Kasumi-1 (cell line): ENCODE results near the gene ABI3BP.

ENCODE experiments used
- DNase-seq, 2 experiments: peaks; one replicate each; lab custom pipeline; 2025; lab: John Stamatoyannopoulos, UW

ABI3BP gene

DNA sequence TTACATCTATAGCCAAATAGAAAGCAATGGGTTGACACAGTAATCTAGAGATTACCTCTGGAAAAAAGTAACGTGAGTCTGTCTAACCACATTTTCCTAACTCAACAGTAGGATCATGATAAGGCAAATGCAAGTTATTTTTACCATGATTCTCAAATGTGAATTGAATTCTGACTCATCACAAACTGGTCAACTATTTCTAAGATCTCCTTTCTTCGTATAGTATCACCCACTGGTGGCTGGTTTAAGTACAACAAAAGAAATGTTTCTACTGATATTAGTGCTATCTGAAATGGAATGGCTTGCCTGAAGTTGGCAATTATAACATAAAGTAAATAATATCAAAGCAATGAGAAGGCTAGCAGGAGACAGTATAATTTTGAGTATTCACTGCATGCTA lies 102.2 kb downstream of the ABI3BP start:
- peak in 1 of 2 experiments; percentile 4 for DNase-seq

DNA sequence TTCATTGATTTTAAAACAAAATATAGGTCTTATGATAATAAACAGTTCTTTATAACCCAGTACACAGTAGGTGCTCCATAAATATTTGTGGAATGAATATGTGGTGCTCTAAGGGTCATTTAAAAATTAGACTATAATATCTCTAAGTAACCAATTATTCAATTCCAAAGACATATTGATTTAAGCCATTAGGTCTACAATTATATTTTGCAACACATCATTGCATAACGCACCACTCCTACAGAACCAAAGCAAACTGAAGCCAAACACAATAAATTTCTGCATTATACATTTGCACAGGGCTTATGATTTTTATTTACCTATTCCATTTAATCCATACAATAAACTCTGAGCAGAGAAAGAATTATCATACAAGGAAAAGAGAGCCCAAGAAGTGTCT lies 104.3 kb downstream of the ABI3BP start:
- DNase-seq = no peak

- no peak for DNase-seq
These were observed 110.6 kb downstream of the ABI3BP start for GRCh38 chr3:100882571-100882984.

DNA sequence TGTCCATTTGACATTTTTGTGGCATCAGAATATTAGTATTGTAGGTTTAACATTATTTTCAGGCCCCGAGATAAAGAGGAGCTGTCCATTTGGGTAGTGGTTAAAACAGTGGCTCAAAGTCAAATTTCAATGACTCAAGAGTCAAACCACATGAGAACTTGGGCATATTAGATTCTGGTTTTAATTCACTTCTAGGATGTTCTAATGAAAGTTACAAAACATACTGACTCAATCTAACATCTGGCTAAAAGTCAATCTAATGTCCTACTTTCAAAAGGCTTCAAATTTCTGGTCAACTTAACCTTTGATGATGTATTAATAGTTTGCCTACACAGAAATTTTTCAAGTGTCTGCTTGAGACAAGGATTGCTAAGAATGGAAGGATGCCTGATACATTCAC lies 112.4 kb downstream of the ABI3BP start:
- no peak for DNase-seq

DNA sequence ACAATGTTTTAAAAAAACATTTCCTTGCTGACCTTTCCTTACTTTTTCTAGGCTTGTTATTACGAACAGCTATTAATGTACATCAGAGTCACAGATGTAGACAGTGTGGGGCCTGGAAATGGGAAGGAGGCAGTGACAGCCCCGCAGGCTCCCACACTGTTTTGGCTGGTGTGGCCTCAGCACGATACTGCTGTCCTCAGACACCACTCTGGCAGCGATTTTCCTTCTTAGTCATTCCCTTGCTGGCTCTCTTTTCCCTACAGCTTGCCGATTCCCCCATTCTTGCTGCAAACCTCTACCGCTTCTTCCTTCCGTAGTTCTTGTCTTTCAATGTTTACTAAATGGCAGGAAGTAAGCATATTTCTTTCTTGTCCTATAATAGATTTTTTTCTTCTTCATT lies 113.1 kb downstream of the ABI3BP start:
- no peak for DNase-seq

- DNase-seq = no peak
These were observed 113.9 kb downstream of the ABI3BP start for GRCh38 chr3:100879195-100879810.

- DNase-seq = no peak
These were observed 115.9 kb downstream of the ABI3BP start for GRCh38 chr3:100877286-100877685.

DNA sequence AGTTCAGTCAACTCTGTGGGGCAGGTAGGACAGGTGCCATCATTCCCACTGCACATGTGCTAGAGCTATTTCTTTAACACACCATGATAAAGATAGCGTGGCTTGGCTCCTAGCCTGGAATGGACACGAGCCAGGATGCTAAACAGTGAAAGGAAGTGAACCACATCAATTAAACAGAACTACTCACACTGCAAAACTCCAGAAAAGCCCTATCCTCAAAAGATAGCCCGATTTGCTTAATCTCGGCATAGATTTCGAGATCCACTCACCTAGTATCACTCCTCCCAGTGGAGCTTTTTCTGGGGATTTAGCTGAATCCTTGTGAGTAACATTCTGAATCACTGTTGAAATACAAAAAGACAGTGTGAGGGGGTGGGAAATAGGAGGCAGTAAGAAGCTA lies 118.0 kb downstream of the ABI3BP start:
- no peak for DNase-seq

GRCh38 chr3:100873611-100874010 lies 119.6 kb downstream of the ABI3BP start:
- peak in 1 of 2 experiments; percentile 29 for DNase-seq

GRCh38 chr3:100871306-100871705 lies 121.9 kb downstream of the ABI3BP start:
- DNase-seq = no peak

DNA sequence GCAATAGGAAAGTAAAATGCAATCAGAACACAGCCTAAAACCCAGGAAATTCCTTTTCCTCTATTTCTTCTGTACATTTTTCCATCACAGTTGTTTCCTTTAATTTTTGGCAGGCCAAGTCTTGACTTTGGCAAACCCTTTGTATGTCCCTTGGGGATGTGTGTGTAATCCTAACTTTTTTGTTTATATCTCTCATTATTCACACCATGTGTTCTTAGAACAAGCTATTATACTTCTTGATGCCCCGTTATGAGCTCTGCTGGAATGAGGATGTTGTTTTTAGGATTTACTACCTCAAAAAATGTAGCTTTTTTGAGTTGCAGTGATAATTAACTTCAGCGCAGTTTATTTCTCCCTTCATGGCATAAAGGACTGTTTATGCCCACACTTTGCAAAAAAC lies 123.4 kb downstream of the ABI3BP start:
- DNase-seq = no peak

DNA sequence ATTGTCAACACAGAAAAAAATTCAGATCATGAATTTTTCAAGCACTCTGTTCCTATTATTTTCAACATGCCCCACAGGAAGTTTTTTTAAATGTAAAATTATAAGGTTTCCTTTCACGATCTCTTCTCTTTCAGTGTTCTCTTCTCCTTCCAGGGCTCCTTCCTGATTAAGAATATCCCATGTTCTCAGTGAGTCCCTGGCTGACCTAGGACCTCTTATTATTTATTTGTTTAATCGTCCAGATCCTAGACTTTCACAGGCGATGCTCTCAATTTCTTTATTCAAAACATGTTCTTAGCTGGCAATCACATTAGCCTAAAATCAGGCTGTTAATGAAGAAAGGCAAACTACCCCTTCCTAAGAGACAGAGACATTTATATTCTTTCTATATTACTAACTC lies 124.3 kb downstream of the ABI3BP start:
- no peak for DNase-seq

GRCh38 chr3:100868096-100868495 lies 125.1 kb downstream of the ABI3BP start:
- no peak for DNase-seq

GRCh38 chr3:100865442-100865841 lies 127.8 kb downstream of the ABI3BP start:
- DNase-seq = no peak

GRCh38 chr3:100864471-100865250 lies 128.6 kb downstream of the ABI3BP start:
- DNase-seq = peak; percentile 27 to 38

- no peak for DNase-seq
These were observed 135.4 kb downstream of the ABI3BP start for GRCh38 chr3:100857863-100858262.

- no peak for DNase-seq
These were observed 136.4 kb downstream of the ABI3BP start for GRCh38 chr3:100856821-100857220.

DNA sequence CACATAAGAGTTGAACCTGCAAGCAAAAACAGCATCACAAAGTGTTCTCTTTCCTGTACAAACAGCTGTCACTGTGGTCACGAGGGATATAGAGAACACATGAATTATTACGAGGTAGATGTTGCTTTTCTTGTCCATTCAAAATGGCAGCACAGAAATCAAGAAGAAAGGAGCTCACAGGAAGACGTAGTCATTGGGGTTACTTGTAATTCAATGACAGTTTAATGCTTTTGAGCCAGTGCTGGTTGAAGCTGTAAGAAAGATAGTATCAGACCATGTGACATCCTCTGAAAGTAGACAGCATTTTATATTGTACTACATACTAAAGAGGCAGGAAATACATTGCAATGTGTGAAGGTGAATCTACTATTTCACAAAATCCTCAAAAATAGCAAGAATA lies 140.4 kb downstream of the ABI3BP start:
- DNase-seq = no peak

DNA sequence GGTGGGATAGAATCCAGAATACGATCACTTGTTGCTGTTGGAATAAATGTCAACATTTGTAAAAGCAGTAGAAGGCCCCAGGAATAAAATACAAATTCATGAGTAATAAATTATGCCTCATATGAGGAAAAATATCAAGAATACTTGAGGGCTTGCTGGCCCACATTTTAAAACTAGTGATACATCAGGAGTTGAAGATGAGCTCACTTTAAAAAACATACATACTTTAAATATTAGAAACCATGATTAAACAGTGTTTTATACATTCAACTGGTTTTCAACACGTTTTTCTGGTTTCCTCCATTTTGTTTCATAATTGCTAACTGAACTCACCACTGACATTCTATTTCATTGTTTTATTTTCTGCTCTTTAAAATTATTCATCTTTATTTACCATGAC lies 142.5 kb downstream of the ABI3BP start:
- no peak for DNase-seq

DNA sequence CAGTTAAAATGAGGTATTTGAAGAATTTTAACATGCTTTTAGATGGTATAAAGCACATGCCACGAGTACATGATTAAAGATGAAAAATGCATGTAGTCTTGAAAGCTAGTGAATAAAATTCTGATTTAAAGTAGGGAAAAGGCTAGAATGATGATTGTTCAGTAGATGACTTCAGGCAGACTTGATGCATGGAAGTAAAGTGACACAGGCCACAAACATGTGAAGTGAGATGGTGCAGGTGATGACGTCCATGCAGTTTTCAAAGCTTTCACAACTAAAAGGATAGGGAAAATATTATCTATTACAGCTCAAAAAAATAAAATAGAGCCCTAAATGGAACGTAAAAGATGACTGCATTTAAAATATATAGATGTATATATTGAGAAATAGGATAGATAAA lies 143.1 kb downstream of the ABI3BP start:
- DNase-seq = no peak

DNA sequence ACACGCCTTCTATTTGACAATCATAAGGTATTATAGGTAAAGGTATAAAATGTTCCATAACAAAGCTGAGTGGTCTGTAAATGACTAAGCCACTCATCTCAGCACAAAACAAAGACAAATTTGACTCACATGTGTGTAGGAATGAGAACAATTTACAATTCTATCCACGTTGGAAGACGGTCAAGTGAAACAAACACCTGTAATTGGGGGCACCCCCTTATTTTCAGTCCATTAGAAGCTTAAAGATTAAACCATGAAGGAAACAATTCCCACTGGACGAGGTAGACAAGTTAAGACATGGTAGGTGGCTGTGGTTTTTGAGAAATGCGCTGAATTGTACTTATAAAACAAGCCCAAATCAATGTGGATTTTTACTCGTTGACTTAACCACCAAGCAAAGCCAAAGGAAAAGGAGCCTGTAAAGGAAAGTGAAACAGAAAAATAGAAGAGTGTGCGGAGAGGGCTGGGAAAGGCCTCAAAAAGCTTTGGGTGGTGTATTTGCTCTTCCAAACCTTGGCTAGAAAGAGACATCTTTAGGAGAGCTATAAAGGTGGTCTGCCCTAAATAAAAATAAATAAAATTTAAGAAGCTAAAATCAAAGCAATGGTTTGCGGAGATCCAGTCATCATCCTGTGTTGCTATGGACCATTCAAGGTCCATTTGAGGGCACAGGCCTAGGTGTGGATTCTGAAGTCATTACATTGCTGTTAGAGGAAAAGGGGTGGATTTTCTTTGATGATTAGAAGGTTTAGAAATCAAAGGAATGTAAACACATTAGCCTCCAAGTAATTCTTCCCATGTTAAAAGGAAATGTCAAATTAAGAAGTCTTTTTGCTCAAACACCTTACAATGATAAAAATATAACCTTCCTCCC lies 148.9 kb downstream of the ABI3BP start:
- DNase-seq = no peak

DNA sequence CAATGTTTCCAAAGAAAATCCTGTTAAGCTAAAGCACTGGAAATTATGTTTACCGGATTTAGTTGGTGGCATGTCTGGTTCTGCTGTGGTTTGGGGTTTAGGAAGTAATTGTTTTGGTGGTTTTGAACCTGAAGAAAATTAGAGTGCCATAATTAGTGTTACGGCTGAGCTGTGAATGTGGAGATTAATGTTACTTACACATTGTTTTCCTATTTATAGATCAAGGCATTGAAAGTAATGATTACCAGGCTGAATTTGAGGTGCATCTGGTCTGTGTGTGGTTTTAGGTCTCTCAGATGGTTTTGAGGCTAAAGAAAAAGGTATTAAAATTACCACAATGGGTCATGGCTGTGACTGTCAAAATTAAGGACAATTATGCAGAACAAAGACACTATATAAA lies 155.1 kb downstream of the ABI3BP start:
- DNase-seq = no peak

GRCh38 chr3:100836661-100837060 lies 156.6 kb downstream of the ABI3BP start:
- DNase-seq = no peak
